Epidermal melanocyte (primary cell): ENCODE measurements around the gene LRRN2.

Experiments
- DNase-seq: peaks from one replicate; pipeline ENCODE4 v3.0.0; 2011; ENCODE audit warnings: low spot score; ENCODE audit not compliant: insufficient read length

The LRRN2 gene

DNA sequence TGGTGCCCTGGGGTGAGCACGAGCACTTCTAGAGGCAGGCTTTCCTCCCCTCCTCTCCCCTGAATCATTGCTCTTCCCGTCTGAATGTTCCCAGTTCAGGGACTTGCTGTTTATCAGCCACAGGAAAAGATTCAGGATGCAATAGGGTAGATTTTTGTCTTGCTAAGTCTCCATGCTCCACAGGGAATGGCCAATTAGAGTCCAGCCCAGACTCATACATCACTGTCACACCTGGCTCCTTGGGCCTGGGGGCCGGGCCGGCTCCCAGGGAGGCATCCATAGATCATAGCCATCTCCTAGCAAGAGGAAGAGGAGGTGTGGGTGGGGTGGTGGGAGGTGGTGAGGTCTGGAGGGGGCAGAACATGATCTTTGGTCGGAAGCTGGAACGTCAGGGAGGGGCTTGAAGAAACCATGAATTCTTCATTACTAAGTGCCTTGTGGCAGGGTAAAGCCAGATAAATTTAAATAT, 83.4 kb downstream of the LRRN2 start:
- no peak for DNase-seq

GRCh38 chr1:204600968-204601367, 84.6 kb downstream of the LRRN2 start:
- DNase-seq = no peak

DNA sequence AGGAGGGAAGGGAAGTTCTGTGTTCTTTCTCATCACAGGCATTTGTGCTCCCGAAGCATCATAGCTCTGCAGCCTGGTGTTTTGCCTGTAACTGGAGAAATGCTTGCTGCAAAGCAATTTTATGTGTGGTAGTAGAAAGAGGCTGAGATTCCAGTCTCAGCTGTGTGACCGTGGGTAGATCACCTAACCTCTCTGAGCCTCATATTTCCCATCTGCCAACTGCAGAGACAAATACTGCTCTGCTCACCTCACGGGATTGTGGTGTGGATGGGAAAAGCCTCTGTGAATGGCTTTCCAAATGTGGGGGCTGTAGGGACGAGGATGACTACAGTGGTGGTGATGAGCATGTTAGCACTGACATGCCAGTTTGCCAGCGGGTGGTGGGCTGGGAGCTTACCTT, 85.3 kb downstream of the LRRN2 start:
- no peak for DNase-seq

DNA sequence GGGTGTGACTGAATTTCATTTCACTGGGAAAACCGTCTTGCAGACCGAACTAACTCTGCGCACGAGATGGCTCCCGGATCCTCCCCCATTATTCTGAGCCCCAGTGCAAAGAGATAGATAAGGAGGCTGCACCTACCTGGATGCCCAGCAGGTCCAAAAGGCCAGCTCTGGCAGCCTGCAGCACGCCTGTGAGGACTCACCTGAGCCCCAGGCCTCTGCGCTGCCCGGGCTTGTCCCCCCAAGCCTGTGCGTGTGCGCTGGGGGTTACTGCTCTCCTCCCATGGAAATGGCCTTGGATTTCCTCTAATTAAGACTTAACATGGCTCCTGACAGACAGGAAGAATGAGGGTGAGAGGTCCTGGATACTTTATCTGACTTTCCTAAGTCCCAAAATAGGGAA, 85.9 kb downstream of the LRRN2 start:
- no peak for DNase-seq

DNA sequence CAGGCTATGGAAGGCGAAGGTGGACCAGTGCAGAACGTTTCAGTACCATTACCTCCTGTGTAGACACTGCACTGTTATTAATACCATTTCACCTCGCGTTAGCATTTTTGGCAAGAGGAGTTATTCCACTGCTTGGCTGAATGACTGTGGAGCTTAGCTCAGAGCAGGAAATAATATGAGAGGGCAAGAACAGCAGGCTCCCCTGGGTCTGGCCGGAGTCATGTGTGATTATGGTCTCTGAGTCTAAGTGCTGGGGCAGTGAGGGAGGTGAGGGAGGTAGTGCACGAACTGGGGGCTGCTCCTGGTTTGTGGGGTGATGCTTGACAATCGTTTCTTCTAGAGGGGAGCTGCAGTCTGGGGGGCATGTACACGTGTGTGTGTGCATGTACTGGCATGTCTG, 86.4 kb downstream of the LRRN2 start:
- DNase-seq = no peak

- DNase-seq = no peak
These were observed 87.1 kb downstream of the LRRN2 start for GRCh38 chr1:204598319-204598969.

- DNase-seq = no peak
These were observed 93.1 kb downstream of the LRRN2 start for GRCh38 chr1:204592246-204592948.

DNA sequence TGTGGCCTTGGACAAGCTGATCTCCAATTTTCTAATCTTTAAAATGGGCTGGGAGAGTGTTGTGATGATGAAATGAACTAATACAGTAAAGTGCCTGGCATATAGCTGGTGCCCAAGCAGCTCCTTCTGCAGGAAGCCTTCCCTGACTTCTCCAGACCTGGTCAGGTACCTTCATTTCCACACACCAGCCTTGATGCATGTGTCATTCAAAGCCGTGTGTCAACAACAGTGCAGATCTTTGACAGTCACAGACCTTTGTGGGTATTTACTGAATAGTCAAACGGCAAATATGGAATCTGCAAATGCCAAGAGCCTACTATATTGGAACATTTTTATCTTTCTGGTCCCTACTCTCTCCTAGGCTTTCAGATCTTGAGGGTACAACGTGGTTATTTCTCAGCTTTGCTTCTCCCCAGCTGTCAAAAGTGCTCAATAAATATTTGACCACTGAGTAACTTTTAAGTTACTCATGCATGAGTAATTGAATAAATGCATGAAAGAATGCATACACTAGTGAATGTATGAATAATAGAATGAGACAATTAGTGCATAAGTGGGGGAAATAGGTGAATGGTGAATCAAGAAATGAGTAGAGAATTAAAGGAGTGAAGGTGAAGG, 94.0 kb downstream of the LRRN2 start:
- DNase-seq = no peak

GRCh38 chr1:204589409-204590038, 96.0 kb downstream of the LRRN2 start:
- no peak for DNase-seq

- no peak for DNase-seq
These were observed 96.7 kb downstream of the LRRN2 start for GRCh38 chr1:204588826-204589225.

- no peak for DNase-seq
These were observed 97.9 kb downstream of the LRRN2 start for GRCh38 chr1:204587621-204588020.

DNA sequence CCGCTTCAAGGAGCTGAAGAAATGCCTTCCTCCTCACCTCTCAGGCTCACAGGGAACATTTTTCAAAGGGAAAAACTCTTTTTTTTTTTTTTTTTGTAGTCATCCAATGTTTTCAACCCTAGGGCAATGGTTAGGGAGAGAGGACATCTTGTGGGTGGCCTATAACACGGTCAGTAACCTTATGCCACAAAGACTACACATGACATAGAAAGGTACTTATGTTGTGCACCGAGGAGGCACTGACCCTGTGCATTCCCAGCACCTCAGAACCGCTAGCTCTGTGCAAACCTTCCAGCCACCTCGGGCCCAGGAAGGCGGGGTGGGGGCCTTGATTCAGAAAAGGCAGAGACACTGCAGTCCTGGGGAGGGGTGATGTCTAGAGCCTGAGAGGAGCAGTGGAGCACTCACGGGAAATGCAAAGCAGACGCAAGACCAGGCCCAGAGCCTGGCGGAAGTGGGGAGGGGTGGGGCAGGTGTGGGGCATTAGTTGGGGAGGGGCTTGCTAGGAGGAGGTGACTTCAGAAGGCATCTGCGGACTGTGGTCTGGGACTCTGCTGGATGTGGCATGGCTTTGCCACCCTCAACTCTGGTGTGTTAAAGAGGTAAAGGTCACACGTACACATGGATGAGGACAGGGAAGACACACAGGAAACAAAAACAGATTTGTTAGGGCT, 100.7 kb downstream of the LRRN2 start:
- no peak for DNase-seq

DNA sequence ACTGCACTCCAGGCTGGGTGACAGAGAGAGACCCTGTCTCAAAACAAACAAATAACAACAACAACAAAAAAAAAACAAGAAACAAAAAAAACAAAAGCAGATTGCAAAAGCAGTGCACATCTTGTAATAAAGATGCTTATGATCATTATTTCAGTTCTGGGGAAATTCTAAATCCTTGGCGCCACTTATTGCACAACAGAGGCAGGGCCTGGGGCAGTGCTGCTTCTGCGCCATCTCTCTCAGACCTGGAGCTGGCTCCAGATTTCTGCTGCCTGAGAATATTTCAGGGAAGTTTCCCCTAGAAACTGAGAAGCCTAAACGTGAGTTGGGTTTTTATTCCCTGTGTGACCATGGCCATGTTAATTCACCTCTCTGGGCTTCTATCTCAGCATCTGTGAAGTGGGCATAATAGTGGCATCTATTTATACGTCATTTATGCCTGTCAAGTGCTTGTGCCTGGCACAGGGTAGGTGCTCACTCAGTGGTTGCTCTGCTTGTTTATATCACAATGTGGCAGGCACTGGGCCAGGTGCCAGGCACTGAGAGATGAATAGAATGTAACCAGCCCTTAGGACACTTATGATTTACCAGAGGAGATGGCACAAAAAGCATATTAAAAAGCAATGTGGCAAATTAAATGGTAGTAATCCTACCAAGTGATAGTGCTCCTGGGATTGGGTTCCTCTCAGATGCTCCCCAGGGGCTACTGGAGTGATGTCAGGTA, 101.5 kb downstream of the LRRN2 start:
- no peak for DNase-seq

DNA sequence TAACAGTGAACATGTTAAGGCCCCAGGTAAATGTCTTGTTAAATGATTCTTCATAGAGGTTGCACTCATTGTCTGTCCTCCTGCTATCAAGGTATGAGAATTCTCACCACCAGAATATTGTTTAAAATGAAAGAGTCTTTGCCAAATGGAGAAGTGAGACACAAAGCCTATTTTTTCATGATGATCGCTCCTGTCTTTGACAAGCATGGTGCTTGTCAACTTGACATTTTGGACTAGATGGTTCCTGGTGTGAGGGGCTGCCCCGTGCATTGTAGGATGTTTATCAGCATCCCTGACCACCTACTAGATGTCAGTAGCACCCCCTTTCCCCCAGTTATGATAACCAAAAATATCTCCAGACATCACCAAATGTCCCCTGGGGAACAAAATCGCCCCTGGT, 103.8 kb downstream of the LRRN2 start:
- DNase-seq = no peak

DNA sequence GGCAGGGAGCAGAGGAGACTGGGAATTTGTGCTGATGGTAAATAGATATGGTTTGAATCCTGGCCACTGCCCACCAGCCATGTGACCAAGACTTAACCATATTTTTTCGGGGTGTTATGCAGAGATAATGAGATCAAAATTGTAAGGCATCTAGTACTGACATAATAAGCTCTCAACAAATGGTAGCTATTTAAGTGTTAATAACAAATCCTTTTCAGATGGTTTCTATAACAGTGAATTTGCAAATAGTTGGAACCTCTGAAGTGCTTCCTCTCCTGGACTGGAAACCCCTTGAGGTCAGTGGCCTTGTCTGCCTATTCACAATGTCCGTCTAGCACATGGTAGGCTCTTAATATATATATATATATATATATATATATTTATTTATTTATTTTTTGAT, 104.7 kb downstream of the LRRN2 start:
- DNase-seq = no peak

- DNase-seq = no peak
These were observed 105.9 kb downstream of the LRRN2 start for GRCh38 chr1:204579681-204580080.

- DNase-seq = no peak
These were observed 106.5 kb downstream of the LRRN2 start for GRCh38 chr1:204578867-204579664.

DNA sequence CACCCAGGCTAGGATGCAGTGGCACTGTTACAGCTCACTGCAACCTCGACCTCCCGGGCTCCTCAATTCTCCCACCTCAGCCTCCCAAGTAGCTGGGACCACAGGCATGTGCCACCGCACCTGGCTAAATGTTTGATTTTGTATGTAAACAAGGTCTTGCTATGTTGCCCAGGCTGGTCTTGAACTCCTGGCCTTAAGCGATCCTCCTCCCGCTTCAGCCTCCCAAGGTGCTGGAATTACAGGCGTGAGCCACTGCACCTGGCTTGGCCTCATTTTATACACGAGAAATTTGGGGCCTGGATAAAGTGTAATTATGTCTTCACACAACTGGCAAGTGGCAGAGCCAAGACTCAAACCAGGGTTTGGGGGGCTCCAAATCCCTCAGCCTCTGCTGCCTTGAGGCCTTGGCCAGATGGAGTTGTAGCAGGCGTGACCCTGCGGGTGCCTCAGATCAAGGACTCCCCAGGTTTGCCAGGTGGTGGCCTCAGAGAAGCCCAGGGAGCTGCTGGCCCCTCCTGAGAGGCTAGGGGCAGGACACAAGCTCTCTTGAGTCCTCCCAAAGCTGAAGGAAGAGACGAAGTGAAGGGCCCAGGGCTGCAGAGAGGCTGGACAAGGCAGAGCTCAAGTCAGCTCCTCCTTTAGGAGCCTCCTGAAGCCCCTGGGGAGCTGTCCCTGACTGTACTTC, 107.6 kb downstream of the LRRN2 start:
- DNase-seq = no peak

GRCh38 chr1:204576422-204576821, 109.1 kb downstream of the LRRN2 start:
- DNase-seq = no peak
